ENCODE measurements around the gene SLC2A4. TPM values are rescaled to one million over a fixed set of nuclear protein-coding genes. Genes with fewer than 3 reads are reported as not detected.
"Not testable (repeated sequence)": the region's sequence is repeated elsewhere in the genome, so short reads cannot be mapped to it uniquely, and the experiment has no call there.

SLC2A4 gene
- total RNA-seq, 1 donor from 2014 or later = 0.30 TPM

DNA sequence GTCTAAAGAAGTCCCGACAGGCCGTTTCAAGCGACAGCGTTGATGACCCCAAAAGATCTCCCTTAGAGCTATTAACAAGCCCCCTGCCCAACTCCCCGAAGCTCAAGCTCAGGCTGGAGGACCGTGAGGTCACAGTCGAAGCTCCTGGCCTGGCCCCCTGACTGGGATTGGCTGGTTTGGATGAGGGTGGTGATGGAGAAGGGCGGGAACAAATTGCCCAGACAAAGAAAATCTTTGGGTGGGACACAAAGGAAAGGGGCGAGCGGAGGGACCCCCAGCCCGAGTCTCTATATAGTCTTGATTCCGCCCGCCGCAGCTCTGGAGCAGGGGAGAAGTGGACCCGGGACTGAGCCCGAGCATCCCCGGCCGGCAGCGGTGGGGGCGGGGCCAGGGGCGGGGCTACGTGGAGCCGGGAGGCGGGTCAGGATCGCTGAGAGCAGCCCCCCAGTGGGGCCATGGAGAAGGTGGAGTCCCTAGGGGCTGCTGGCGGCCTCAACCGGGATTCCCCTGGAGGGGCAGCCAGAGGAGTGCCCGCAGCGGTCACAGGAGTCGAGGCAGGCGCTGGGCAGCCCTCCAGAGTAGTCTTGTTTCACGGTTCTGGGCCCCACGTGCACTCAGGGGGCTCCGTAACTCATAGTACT is 48.6 kb downstream of the SLC2A4 start:
- Histone ChIP-seq H3K4me1 (ENCODE audit: insufficient read depth, low read length) (peaks cover 8% of the 10 kb centered on the region), H4K20me1 (ENCODE audit: insufficient read depth, low read length) (peaks cover 6% of the 10 kb centered on the region), H3K9me3 (ENCODE audit: insufficient read depth, low read depth, low read length) (no peaks in the 10 kb centered on the region), H2AFZ (ENCODE audit: low read depth, low read length) (peak overlapping the region; percentile 97), H3K4me3 (ENCODE audit: insufficient read depth, low read depth, low read length) (peak overlapping the region; percentile 97), H3K27ac (ENCODE audit: low read depth, low read length) (peak overlapping the region; percentile 79), H3K79me2 (ENCODE audit: insufficient read depth, low read length) (peaks cover 29% of the 10 kb centered on the region), H3K27me3 (ENCODE audit: insufficient read depth, low read length) (no peaks in the 10 kb centered on the region), H3K36me3 (ENCODE audit: insufficient read depth, low read length) (peaks cover 2% of the 10 kb centered on the region), H3K9ac (ENCODE audit: low read length) (peak overlapping the region; percentile 88), H3K4me2 (ENCODE audit: low read length) (peak overlapping the region; percentile 98)
- H3K27me3 Mint-ChIP-seq (ENCODE audit: low read depth, unreplicated experiment) = no peaks in the 10 kb centered on the region
- peaks cover 10% of the 10 kb centered on the region for H3K4me1 Mint-ChIP-seq (ENCODE audit: low read depth, unreplicated experiment)
- peak overlapping the region; percentile 89 for H3K4me3 Mint-ChIP-seq (ENCODE audit: unreplicated experiment)
- H3K27ac Mint-ChIP-seq (ENCODE audit: unreplicated experiment) = peak overlapping the region; percentile 96
- FAIRE-seq = no peak
- no peak for TF ChIP-seq EZH2 (IDR thresholded peaks at IDR 0.05; ENCODE audit: insufficient read depth, low read length)
- TF ChIP-seq, protein P1, sequence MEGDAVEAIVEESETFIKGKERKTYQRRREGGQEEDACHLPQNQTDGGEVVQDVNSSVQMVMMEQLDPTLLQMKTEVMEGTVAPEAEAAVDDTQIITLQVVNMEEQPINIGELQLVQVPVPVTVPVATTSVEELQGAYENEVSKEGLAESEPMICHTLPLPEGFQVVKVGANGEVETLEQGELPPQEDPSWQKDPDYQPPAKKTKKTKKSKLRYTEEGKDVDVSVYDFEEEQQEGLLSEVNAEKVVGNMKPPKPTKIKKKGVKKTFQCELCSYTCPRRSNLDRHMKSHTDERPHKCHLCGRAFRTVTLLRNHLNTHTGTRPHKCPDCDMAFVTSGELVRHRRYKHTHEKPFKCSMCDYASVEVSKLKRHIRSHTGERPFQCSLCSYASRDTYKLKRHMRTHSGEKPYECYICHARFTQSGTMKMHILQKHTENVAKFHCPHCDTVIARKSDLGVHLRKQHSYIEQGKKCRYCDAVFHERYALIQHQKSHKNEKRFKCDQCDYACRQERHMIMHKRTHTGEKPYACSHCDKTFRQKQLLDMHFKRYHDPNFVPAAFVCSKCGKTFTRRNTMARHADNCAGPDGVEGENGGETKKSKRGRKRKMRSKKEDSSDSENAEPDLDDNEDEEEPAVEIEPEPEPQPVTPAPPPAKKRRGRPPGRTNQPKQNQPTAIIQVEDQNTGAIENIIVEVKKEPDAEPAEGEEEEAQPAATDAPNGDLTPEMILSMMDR (IDR thresholded peaks at IDR 0.05; ENCODE audit: insufficient read depth, low read depth, low read length) = no peak
- peak; percentile 68 for DNase-seq (ENCODE audit: low read depth)
- peaks cover 2% of the 10 kb centered on the region for H3K36me3 Mint-ChIP-seq (ENCODE audit: low read depth, unreplicated experiment)
- no peaks in the 10 kb centered on the region for H3K9me3 Mint-ChIP-seq (ENCODE audit: unreplicated experiment)

DNA sequence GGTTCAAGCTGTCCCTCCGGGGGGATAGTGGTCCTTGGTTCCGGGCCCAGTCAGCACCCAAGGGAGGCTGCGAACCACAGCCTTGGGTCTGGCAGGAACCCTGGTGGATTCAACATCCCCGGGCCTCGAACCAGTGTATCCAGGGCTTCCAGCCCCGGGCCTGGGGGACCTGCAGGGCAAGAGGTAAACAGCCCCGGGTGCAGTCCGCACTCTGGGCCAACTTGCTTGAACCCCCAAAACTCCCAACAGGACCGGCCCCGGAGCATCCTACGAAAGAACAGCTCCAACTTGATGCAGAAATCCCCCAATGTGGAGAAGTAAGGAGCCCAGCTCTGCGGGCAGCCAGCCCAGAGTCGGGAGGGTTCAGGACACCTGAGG is 49.1 kb downstream of the SLC2A4 start:
- peak overlapping the region; percentile 98 for H3K4me2 ChIP-seq (ENCODE audit: low read length)
- peaks cover 2% of the 10 kb centered on the region for H3K36me3 ChIP-seq (ENCODE audit: insufficient read depth, low read length)
- H3K27me3 ChIP-seq (ENCODE audit: insufficient read depth, low read length) = no peaks in the 10 kb centered on the region
- Mint-ChIP-seq H3K36me3 (ENCODE audit: low read depth, unreplicated experiment) (peaks cover 2% of the 10 kb centered on the region), H3K9me3 (ENCODE audit: unreplicated experiment) (no peaks in the 10 kb centered on the region), H3K4me1 (ENCODE audit: low read depth, unreplicated experiment) (peaks cover 10% of the 10 kb centered on the region), H3K4me3 (ENCODE audit: unreplicated experiment) (peak overlapping the region; percentile 89), H3K27me3 (ENCODE audit: low read depth, unreplicated experiment) (no peaks in the 10 kb centered on the region), H3K27ac (ENCODE audit: unreplicated experiment) (no peak overlapping the region)
- H3K4me1 ChIP-seq (ENCODE audit: insufficient read depth, low read length) = peaks cover 8% of the 10 kb centered on the region
- TF ChIP-seq, protein P1 (IDR thresholded peaks at IDR 0.05; ENCODE audit: insufficient read depth, low read depth, low read length) = no peak
- no peak for TF ChIP-seq EZH2 (IDR thresholded peaks at IDR 0.05; ENCODE audit: insufficient read depth, low read length)
- peak overlapping the region; percentile 79 for H3K27ac ChIP-seq (ENCODE audit: low read depth, low read length)
- DNase-seq (ENCODE audit: low read depth) = no peak
- H4K20me1 ChIP-seq (ENCODE audit: insufficient read depth, low read length) = peaks cover 6% of the 10 kb centered on the region
- peaks cover 29% of the 10 kb centered on the region for H3K79me2 ChIP-seq (ENCODE audit: insufficient read depth, low read length)
- H2AFZ ChIP-seq (ENCODE audit: low read depth, low read length) = peak overlapping the region; percentile 97
- no peaks in the 10 kb centered on the region for H3K9me3 ChIP-seq (ENCODE audit: insufficient read depth, low read depth, low read length)
- FAIRE-seq = no peak
- H3K9ac ChIP-seq (ENCODE audit: low read length) = peak overlapping the region; percentile 88
- peak overlapping the region; percentile 97 for H3K4me3 ChIP-seq (ENCODE audit: insufficient read depth, low read depth, low read length)

- no peaks in the 10 kb centered on the region for H3K36me3 ChIP-seq (ENCODE audit: insufficient read depth, low read length)
- no peaks in the 10 kb centered on the region for H3K27me3 Mint-ChIP-seq (ENCODE audit: low read depth, unreplicated experiment)
- FAIRE-seq = no peak
- peaks cover 6% of the 10 kb centered on the region for H4K20me1 ChIP-seq (ENCODE audit: insufficient read depth, low read length)
- H3K27ac Mint-ChIP-seq (ENCODE audit: unreplicated experiment) = no peak overlapping the region
- peaks cover 11% of the 10 kb centered on the region for H3K4me1 Mint-ChIP-seq (ENCODE audit: low read depth, unreplicated experiment)
- H3K36me3 Mint-ChIP-seq (ENCODE audit: low read depth, unreplicated experiment) = no peaks in the 10 kb centered on the region
- TF ChIP-seq EZH2 (IDR thresholded peaks at IDR 0.05; ENCODE audit: insufficient read depth, low read length) = no peak
- TF ChIP-seq, protein P1 (IDR thresholded peaks at IDR 0.05; ENCODE audit: insufficient read depth, low read depth, low read length) = no peak
- no peak overlapping the region for H3K9ac ChIP-seq (ENCODE audit: low read length)
- no peak overlapping the region for H2AFZ ChIP-seq (ENCODE audit: low read depth, low read length)
- no peaks in the 10 kb centered on the region for H3K27me3 ChIP-seq (ENCODE audit: insufficient read depth, low read length)
- H3K9me3 Mint-ChIP-seq (ENCODE audit: unreplicated experiment) = no peaks in the 10 kb centered on the region
- DNase-seq (ENCODE audit: low read depth) = no peak
- no peak overlapping the region for H3K4me3 ChIP-seq (ENCODE audit: insufficient read depth, low read depth, low read length)
- peaks cover 19% of the 10 kb centered on the region for H3K79me2 ChIP-seq (ENCODE audit: insufficient read depth, low read length)
- H3K27ac ChIP-seq (ENCODE audit: low read depth, low read length) = no peak overlapping the region
- no peaks in the 10 kb centered on the region for H3K9me3 ChIP-seq (ENCODE audit: insufficient read depth, low read depth, low read length)
- H3K4me2 ChIP-seq (ENCODE audit: low read length) = no peak overlapping the region
- H3K4me1 ChIP-seq (ENCODE audit: insufficient read depth, low read length) = peaks cover 8% of the 10 kb centered on the region
- H3K4me3 Mint-ChIP-seq (ENCODE audit: unreplicated experiment) = no peak overlapping the region
These were observed 50.6 kb downstream of the SLC2A4 start for GRCh38 chr17:7332111-7332510.

- not testable (repeated sequence) for H3K4me3 Mint-ChIP-seq (ENCODE audit: unreplicated experiment); FAIRE-seq; H3K9ac ChIP-seq (ENCODE audit: low read length); H3K9me3 Mint-ChIP-seq (ENCODE audit: unreplicated experiment); H3K27me3 ChIP-seq (ENCODE audit: insufficient read depth, low read length); H3K9me3 ChIP-seq (ENCODE audit: insufficient read depth, low read depth, low read length); DNase-seq (ENCODE audit: low read depth); H3K4me1 ChIP-seq (ENCODE audit: insufficient read depth, low read length); H3K27ac ChIP-seq (ENCODE audit: low read depth, low read length); H2AFZ ChIP-seq (ENCODE audit: low read depth, low read length); H3K4me3 ChIP-seq (ENCODE audit: insufficient read depth, low read depth, low read length); H3K4me2 ChIP-seq (ENCODE audit: low read length); H3K4me1 Mint-ChIP-seq (ENCODE audit: low read depth, unreplicated experiment); H3K36me3 ChIP-seq (ENCODE audit: insufficient read depth, low read length); H4K20me1 ChIP-seq (ENCODE audit: insufficient read depth, low read length); H3K36me3 Mint-ChIP-seq (ENCODE audit: low read depth, unreplicated experiment); H3K27ac Mint-ChIP-seq (ENCODE audit: unreplicated experiment); H3K27me3 Mint-ChIP-seq (ENCODE audit: low read depth, unreplicated experiment)
- peaks cover 13% of the 10 kb centered on the region for H3K79me2 ChIP-seq (ENCODE audit: insufficient read depth, low read length)
These were observed 51.1 kb downstream of the SLC2A4 start for GRCh38 chr17:7332600-7333069.

All from astrocyte (in vitro differentiated cells and primary cell).